GM19043 (cell line): ENCODE results near the gene FAXDC2.

Experiments
- ATAC-seq: cut with Tn5 transposase; IDR thresholded peaks from one replicate; pipeline ENCODE4 v1.9.1; 2021; ENCODE audit warnings: low read depth; ENCODE audit not compliant: unreplicated experiment

FAXDC2 gene

GRCh38 chr5:154802050-154802449 lies 48.4 kb downstream of the FAXDC2 start:
- no peak for ATAC-seq

- ATAC-seq, result no peak
Measured at GRCh38 chr5:154801083-154801482, 49.3 kb downstream of the FAXDC2 start.

- ATAC-seq, result no peak
Measured at GRCh38 chr5:154800582-154800981, 49.8 kb downstream of the FAXDC2 start.

GRCh38 chr5:154797762-154798161 lies 52.6 kb downstream of the FAXDC2 start:
- no peak for ATAC-seq

- ATAC-seq, result no peak
Measured at GRCh38 chr5:154795235-154795596, 55.2 kb downstream of the FAXDC2 start.

- no peak for ATAC-seq
Measured at GRCh38 chr5:154794525-154795234, 55.7 kb downstream of the FAXDC2 start.

- no peak for ATAC-seq
Measured at GRCh38 chr5:154793599-154794524, 56.5 kb downstream of the FAXDC2 start.

GRCh38 chr5:154791535-154791934 lies 58.9 kb downstream of the FAXDC2 start:
- peak; percentile 82 for ATAC-seq

GRCh38 chr5:154788212-154788611 lies 62.2 kb downstream of the FAXDC2 start:
- ATAC-seq, result no peak

GRCh38 chr5:154786414-154786813 lies 64.0 kb downstream of the FAXDC2 start:
- no peak for ATAC-seq

- ATAC-seq, result no peak
Measured at GRCh38 chr5:154784856-154785255, 65.5 kb downstream of the FAXDC2 start.

GRCh38 chr5:154783774-154784460 lies 66.5 kb downstream of the FAXDC2 start:
- ATAC-seq, result peak; percentile 52

GRCh38 chr5:154782812-154783592 lies 67.4 kb downstream of the FAXDC2 start:
- ATAC-seq, result no peak

- ATAC-seq, result no peak
Measured at GRCh38 chr5:154782326-154782725, 68.1 kb downstream of the FAXDC2 start.

- no peak for ATAC-seq
Measured at GRCh38 chr5:154780128-154780527, 70.3 kb downstream of the FAXDC2 start.

- ATAC-seq, result no peak
Measured at GRCh38 chr5:154779105-154779504, 71.3 kb downstream of the FAXDC2 start.

- ATAC-seq, result no peak
Measured at GRCh38 chr5:154778534-154778933, 71.9 kb downstream of the FAXDC2 start.

- ATAC-seq, result no peak
Measured at GRCh38 chr5:154776167-154776566, 74.2 kb downstream of the FAXDC2 start.

- no peak for ATAC-seq
Measured at GRCh38 chr5:154773326-154773725, 77.1 kb downstream of the FAXDC2 start.

- no peak for ATAC-seq
Measured at GRCh38 chr5:154771383-154771901, 79.0 kb downstream of the FAXDC2 start.
